Sigmoid colon (tissue), 4 donors: Measurements from ENCODE around the gene RRP1.

Source experiments
- EP300 ChIP-seq, 4 donors: sonication (generic); formaldehyde crosslinking; IDR thresholded peaks; one replicate each; pipeline ENCODE4 v1.6.1; 2017; ENCODE audit warnings: antibody characterized with exemption in 4 of 4
- POLR2A ChIP-seq, 2 donors: fragments of 450-650 bp; IDR thresholded peaks; one replicate each; pipeline ENCODE4 v1.6.1; 2016; ENCODE audit warnings: antibody characterized with exemption in 2 of 2, mild to moderate bottlenecking in 2 of 2, moderate library complexity in 2 of 2
- POLR2AphosphoS5 ChIP-seq, 4 donors: sonication (generic); formaldehyde crosslinking; IDR thresholded peaks; one replicate each; pipeline ENCODE4 v1.6.1; 2017; ENCODE audit warnings: antibody characterized with exemption in 4 of 4
- TF ChIP-seq, protein P1 (sequence below), 4 experiments: fragments of 450-650 bp in 3 of 4; fragments of 200-600 bp in 1 of 4; IDR thresholded peaks; one replicate each; pipeline ENCODE4 v1.5.1; 2016 to 2019; ENCODE audit warnings: antibody characterized with exemption in 4 of 4, mild to moderate bottlenecking in 3 of 4, moderate library complexity in 2 of 4

GRCh38 chr21:43757601-43758000 lies 31.8 kb upstream of the RRP1 start:
- TF ChIP-seq POLR2AphosphoS5 (IDR thresholded peaks at IDR 0.05) (peak in 1 of 4 donors; percentile 13), POLR2A (IDR thresholded peaks at IDR 0.05) (no peak), EP300 (IDR thresholded peaks at IDR 0.05) (no peak)
- TF ChIP-seq, protein P1, sequence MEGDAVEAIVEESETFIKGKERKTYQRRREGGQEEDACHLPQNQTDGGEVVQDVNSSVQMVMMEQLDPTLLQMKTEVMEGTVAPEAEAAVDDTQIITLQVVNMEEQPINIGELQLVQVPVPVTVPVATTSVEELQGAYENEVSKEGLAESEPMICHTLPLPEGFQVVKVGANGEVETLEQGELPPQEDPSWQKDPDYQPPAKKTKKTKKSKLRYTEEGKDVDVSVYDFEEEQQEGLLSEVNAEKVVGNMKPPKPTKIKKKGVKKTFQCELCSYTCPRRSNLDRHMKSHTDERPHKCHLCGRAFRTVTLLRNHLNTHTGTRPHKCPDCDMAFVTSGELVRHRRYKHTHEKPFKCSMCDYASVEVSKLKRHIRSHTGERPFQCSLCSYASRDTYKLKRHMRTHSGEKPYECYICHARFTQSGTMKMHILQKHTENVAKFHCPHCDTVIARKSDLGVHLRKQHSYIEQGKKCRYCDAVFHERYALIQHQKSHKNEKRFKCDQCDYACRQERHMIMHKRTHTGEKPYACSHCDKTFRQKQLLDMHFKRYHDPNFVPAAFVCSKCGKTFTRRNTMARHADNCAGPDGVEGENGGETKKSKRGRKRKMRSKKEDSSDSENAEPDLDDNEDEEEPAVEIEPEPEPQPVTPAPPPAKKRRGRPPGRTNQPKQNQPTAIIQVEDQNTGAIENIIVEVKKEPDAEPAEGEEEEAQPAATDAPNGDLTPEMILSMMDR (IDR thresholded peaks at IDR 0.05): no peak
